ENCODE data around the gene KIAA2012.

KIAA2012 gene

DNA sequence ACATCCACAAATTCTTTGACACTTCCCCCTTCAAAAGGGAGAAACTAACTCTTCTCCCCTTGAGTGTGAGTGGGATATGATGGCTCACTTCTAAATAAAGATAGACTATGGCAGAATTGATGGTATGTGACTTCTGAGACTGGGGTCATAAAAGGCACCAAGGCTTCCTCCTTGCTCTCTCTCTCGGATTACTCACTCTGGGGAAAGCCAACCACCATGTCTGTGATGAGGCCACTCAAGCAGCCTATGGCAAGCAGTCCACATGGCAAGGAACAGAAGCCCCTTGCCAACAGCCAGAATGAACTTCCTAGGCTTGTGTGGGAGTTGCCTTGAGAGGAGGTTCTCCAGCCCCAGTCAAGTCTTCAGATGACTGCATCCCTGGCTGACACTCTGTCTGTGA lies 43.6 kb downstream of the KIAA2012 start:
- Histone ChIP-seq H2AFZ (ENCODE audit: low read length) (no peak overlapping the region), H3K9ac (ENCODE audit: low read length) (no peak overlapping the region), H3K36me3 (replicated peaks; ENCODE audit: insufficient read depth, low read length) (no peaks in the 10 kb centered on the region), H3K27me3 (replicated peaks; ENCODE audit: insufficient read depth, low read length) (no peaks in the 10 kb centered on the region), H3F3A (ENCODE audit: insufficient read depth, low read length) (no peaks in the 10 kb centered on the region), H3K9me3 (replicated peaks; ENCODE audit: insufficient read depth, low read length) (no peaks in the 10 kb centered on the region), H4K20me1 (ENCODE audit: insufficient read depth, low read length) (no peaks in the 10 kb centered on the region), H3K4me2 (ENCODE audit: low read depth, low read length) (no peak overlapping the region), H3K79me2 (ENCODE audit: low read length) (no peaks in the 10 kb centered on the region), H3K9me2 (replicated peaks; ENCODE audit: insufficient read depth, low read length) (no peaks in the 10 kb centered on the region), H3K4me3 (ENCODE audit: low read length) (no peak overlapping the region), H3K4me1 (ENCODE audit: low read length) (no peaks in the 10 kb centered on the region), H3K27ac (ENCODE audit: low read length) (no peak overlapping the region)
- no peak for TF ChIP-seq EZH2 (optimal IDR thresholded peaks at IDR 0.05; ENCODE audit: low read depth, low read length)
- TF ChIP-seq, protein P1, sequence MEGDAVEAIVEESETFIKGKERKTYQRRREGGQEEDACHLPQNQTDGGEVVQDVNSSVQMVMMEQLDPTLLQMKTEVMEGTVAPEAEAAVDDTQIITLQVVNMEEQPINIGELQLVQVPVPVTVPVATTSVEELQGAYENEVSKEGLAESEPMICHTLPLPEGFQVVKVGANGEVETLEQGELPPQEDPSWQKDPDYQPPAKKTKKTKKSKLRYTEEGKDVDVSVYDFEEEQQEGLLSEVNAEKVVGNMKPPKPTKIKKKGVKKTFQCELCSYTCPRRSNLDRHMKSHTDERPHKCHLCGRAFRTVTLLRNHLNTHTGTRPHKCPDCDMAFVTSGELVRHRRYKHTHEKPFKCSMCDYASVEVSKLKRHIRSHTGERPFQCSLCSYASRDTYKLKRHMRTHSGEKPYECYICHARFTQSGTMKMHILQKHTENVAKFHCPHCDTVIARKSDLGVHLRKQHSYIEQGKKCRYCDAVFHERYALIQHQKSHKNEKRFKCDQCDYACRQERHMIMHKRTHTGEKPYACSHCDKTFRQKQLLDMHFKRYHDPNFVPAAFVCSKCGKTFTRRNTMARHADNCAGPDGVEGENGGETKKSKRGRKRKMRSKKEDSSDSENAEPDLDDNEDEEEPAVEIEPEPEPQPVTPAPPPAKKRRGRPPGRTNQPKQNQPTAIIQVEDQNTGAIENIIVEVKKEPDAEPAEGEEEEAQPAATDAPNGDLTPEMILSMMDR (IDR thresholded peaks at IDR 0.05; ENCODE audit: low read length) = no peak
- TF ChIP-seq EZH2phosphoT487 (IDR thresholded peaks at IDR 0.05; ENCODE audit: low read length) = no peak
- DNase-seq = no peak

DNA sequence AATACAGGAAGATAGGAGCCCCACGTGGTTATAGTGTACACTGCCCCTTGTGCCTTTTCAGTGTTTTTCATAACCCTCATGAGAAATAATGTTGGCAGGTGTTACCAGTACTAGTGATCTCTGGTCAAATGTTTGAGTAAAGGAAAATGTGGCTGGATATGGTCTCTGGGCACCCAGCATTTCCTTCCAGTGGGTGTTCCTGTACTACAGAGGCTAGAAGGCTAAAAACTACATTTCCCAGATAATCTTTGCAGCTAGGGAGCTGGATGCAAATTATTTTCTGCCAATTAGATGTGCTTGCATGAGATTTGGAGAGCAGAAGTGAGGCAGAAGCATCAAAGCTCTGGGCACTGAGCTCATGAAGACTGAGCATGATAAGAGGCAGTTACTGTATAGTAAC lies 45.1 kb downstream of the KIAA2012 start:
- Histone ChIP-seq H3K9me3 (replicated peaks; ENCODE audit: insufficient read depth, low read length) (no peaks in the 10 kb centered on the region), H2AFZ (ENCODE audit: low read length) (no peak overlapping the region), H3F3A (ENCODE audit: insufficient read depth, low read length) (no peaks in the 10 kb centered on the region), H3K9ac (ENCODE audit: low read length) (no peak overlapping the region), H3K79me2 (ENCODE audit: low read length) (no peaks in the 10 kb centered on the region), H3K27ac (ENCODE audit: low read length) (no peak overlapping the region), H3K4me1 (ENCODE audit: low read length) (no peaks in the 10 kb centered on the region), H3K4me3 (ENCODE audit: low read length) (no peak overlapping the region), H3K36me3 (replicated peaks; ENCODE audit: insufficient read depth, low read length) (no peaks in the 10 kb centered on the region), H3K9me2 (replicated peaks; ENCODE audit: insufficient read depth, low read length) (no peaks in the 10 kb centered on the region), H3K27me3 (replicated peaks; ENCODE audit: insufficient read depth, low read length) (no peaks in the 10 kb centered on the region), H3K4me2 (ENCODE audit: low read depth, low read length) (no peak overlapping the region), H4K20me1 (ENCODE audit: insufficient read depth, low read length) (no peaks in the 10 kb centered on the region)
- TF ChIP-seq EZH2phosphoT487 (IDR thresholded peaks at IDR 0.05; ENCODE audit: low read length) = no peak
- TF ChIP-seq, protein P1 (IDR thresholded peaks at IDR 0.05; ENCODE audit: low read length) = no peak
- no peak for TF ChIP-seq EZH2 (optimal IDR thresholded peaks at IDR 0.05; ENCODE audit: low read depth, low read length)
- DNase-seq = no peak

DNA sequence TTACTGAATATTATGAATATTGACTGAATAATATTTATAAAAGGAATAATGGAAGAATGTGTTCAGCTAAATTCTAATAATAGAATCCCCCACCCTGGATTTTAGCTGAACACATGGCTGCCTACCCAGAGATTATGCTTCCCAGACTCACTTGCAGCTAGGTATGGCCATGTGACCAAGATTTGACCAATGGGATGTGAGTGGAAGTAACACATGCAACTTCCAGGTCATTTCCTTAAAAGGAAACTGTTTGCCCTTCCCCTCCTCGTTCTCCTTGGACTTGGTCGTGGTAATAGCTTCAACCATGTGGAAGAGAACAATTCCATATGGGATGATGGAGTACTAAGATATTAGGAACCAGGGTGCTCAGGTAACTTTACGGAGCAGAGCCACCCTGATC lies 47.8 kb downstream of the KIAA2012 start:
- H3K4me1 ChIP-seq (ENCODE audit: low read length) = no peaks in the 10 kb centered on the region

More for the DNA sequence above, 47.8 kb downstream of the KIAA2012 start:
- DNase-seq = no peak
- Histone ChIP-seq H3F3A (ENCODE audit: insufficient read depth, low read length) (no peaks in the 10 kb centered on the region), H3K9ac (ENCODE audit: low read length) (no peak overlapping the region), H3K9me2 (replicated peaks; ENCODE audit: insufficient read depth, low read length) (no peaks in the 10 kb centered on the region), H3K79me2 (ENCODE audit: low read length) (no peaks in the 10 kb centered on the region), H2AFZ (ENCODE audit: low read length) (no peak overlapping the region), H3K36me3 (replicated peaks; ENCODE audit: insufficient read depth, low read length) (no peaks in the 10 kb centered on the region), H3K27me3 (replicated peaks; ENCODE audit: insufficient read depth, low read length) (no peaks in the 10 kb centered on the region), H3K9me3 (replicated peaks; ENCODE audit: insufficient read depth, low read length) (no peaks in the 10 kb centered on the region), H3K4me3 (ENCODE audit: low read length) (no peak overlapping the region), H4K20me1 (ENCODE audit: insufficient read depth, low read length) (no peaks in the 10 kb centered on the region), H3K4me2 (ENCODE audit: low read depth, low read length) (no peak overlapping the region), H3K27ac (ENCODE audit: low read length) (no peak overlapping the region)
- no peak for TF ChIP-seq EZH2phosphoT487 (IDR thresholded peaks at IDR 0.05; ENCODE audit: low read length)
- no peak for TF ChIP-seq EZH2 (optimal IDR thresholded peaks at IDR 0.05; ENCODE audit: low read depth, low read length)
- TF ChIP-seq, protein P1 (IDR thresholded peaks at IDR 0.05; ENCODE audit: low read length) = no peak
